ENCODE data around the gene SPAG16.
"Not testable (repeated sequence)": the region's sequence is repeated elsewhere in the genome, so short reads cannot be mapped to it uniquely, and the experiment has no call there.

SPAG16 gene

GRCh38 chr2:214038186-214038585, 753.9 kb downstream of the SPAG16 start:
- TF ChIP-seq, protein P1, sequence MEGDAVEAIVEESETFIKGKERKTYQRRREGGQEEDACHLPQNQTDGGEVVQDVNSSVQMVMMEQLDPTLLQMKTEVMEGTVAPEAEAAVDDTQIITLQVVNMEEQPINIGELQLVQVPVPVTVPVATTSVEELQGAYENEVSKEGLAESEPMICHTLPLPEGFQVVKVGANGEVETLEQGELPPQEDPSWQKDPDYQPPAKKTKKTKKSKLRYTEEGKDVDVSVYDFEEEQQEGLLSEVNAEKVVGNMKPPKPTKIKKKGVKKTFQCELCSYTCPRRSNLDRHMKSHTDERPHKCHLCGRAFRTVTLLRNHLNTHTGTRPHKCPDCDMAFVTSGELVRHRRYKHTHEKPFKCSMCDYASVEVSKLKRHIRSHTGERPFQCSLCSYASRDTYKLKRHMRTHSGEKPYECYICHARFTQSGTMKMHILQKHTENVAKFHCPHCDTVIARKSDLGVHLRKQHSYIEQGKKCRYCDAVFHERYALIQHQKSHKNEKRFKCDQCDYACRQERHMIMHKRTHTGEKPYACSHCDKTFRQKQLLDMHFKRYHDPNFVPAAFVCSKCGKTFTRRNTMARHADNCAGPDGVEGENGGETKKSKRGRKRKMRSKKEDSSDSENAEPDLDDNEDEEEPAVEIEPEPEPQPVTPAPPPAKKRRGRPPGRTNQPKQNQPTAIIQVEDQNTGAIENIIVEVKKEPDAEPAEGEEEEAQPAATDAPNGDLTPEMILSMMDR (IDR thresholded peaks at IDR 0.05; ENCODE audit: low read depth, low read length) = no peak
- DNase-seq (ENCODE audit: extremely low read depth, low read depth) = no peak

DNA sequence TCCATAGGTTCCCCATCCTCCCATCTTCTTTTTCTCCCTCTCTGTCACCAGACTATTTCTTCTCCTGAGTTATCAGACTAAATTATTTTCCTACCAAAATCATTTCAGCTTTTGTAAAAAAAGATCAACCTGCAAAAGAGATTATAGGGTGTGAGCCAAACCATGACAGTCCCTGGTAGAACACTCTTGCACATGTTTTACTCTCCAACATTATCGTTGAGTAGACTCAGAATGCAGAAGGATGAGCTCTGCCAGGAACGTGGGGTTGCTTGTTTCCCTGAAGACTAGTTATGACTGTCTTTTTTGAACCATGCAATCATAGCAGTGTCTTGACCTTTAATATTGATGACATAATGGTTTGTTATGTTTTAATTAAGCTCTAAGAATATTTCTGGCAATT, 766.5 kb downstream of the SPAG16 start:
- DNase-seq (ENCODE audit: extremely low read depth, low read depth) = no peak
- TF ChIP-seq, protein P1 (IDR thresholded peaks at IDR 0.05; ENCODE audit: low read depth, low read length) = no peak

DNA sequence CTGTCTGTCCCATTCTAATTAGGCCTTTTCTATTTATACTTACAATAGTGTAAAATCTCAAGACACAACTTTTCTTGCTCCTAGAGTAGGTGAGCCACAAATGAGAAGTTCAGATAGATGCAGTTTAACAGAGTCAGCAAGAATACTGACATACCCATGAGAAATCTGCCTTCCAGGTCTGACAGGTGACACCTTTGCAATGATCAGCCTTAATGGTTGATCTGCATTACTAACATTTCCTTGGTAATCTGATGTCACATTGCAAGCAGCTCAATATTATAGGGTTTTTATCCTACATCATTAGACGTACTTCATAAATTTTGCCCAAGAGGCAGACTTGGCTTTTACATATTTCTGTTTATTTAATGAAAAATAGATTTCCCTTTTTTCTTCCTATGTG, 767.3 kb downstream of the SPAG16 start:
- no peak for DNase-seq (ENCODE audit: extremely low read depth, low read depth)
- TF ChIP-seq, protein P1 (IDR thresholded peaks at IDR 0.05; ENCODE audit: low read depth, low read length) = no peak

DNA sequence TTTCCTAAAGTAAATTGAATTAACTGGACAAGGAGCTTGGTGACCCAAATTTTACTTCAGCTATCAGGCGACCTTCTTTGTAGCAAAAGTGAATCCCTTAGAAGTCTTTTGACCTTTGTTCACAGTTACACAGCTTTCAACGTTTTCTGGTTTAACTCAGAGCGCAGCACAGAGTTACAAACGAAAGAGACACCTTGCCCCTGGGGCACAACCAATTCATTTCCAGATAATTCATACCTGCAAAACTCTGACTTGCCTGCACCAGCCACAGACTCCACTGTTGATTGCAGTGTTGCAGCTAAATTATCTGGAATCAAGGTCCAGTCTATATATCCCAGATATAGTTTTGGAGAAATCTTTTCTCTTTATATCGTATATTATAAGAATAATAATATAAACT, 768.0 kb downstream of the SPAG16 start:
- DNase-seq (ENCODE audit: extremely low read depth, low read depth) = no peak
- TF ChIP-seq, protein P1 (IDR thresholded peaks at IDR 0.05; ENCODE audit: low read depth, low read length) = no peak

- DNase-seq (ENCODE audit: extremely low read depth, low read depth) = no peak
- TF ChIP-seq, protein P1 (IDR thresholded peaks at IDR 0.05; ENCODE audit: low read depth, low read length) = no peak
Measured at GRCh38 chr2:214057986-214058385, 773.7 kb downstream of the SPAG16 start.

DNA sequence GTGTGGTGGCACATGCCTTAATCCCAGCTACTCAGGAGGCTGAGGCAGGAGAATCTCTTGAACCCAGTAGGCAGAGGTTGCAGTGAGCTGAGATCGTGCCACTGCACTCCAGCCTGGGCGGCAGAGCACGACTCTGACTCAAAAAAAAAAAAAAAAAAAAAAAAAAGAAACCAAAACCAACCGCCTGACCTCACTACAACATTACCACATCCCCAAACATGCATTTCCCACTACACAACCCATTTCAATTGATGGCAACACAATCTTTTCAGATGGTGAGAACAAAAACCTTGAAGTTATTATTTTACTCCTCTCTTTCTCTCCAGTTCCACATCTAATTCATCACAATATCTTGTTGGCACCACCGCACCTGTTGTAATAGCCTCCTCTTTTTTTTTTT, 778.0 kb downstream of the SPAG16 start:
- DNase-seq (ENCODE audit: extremely low read depth, low read depth) = not testable (repeated sequence)

DNA sequence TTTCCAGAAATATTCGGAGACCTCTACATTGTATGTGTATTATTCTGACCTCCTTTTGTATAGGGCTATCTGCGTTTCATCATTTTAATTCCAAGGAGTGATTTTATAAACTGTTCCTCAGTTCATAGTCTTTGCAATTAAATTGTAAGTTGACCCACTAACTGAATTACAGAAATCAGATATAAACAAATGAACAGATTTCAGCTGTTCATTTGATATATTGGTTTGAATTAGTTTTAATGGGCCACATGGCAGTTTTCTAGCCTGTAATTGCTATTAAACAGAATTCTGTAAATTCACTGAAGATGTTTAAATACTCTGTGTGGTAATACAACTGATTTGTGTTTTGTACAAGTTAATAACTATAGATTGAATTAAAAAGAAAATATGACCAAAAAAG, 780.2 kb downstream of the SPAG16 start:
- no peak for DNase-seq (ENCODE audit: extremely low read depth, low read depth)
- TF ChIP-seq, protein P1 (IDR thresholded peaks at IDR 0.05; ENCODE audit: low read depth, low read length) = no peak

DNA sequence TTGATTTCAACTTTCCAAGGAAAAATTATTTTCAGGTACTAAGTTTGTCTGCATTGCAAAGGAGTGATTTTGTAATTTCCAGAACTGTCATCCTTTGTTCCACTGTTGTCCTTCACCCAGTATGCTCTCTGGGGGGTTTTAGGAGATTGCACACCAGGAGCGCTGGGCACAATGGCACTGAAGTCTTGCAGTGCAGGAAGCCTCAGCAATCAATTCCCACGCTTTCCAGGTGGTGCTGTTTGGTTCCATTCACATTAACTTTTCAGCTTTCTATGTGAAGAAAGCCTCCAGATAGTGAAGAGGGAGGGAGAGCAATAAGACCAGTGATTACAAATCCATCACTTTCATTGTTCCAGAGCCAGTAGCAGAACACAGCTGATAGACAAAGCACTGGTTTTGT, 782.6 kb downstream of the SPAG16 start:
- no peak for DNase-seq (ENCODE audit: extremely low read depth, low read depth)
- TF ChIP-seq, protein P1 (IDR thresholded peaks at IDR 0.05; ENCODE audit: low read depth, low read length) = no peak

All from AG09319 (cell line).